Left forelimb (tissue), 1 donor: ENCODE data around the gene PRELID1.

Source experiments
- DNase-seq: peaks from one replicate; pipeline ENCODE4 v3.0.0-alpha.2; 2018; ENCODE audit warnings: low spot score

PRELID1 gene

GRCh38 chr5:177314376-177315342 is 11.1 kb downstream of the PRELID1 start:
- no peak for DNase-seq

GRCh38 chr5:177315411-177315810 is 11.8 kb downstream of the PRELID1 start:
- DNase-seq = no peak

GRCh38 chr5:177316005-177316404 is 12.4 kb downstream of the PRELID1 start:
- no peak for DNase-seq

- DNase-seq = no peak
Observed at GRCh38 chr5:177317959-177318377, 14.4 kb downstream of the PRELID1 start.

- DNase-seq = no peak
Observed at GRCh38 chr5:177319913-177320588, 16.5 kb downstream of the PRELID1 start.

- DNase-seq = no peak
Observed at GRCh38 chr5:177320879-177321278, 17.3 kb downstream of the PRELID1 start.

- DNase-seq = no peak
Observed at GRCh38 chr5:177325868-177326381, 22.3 kb downstream of the PRELID1 start.

GRCh38 chr5:177327539-177328522 is 24.2 kb downstream of the PRELID1 start:
- no peak for DNase-seq

- no peak for DNase-seq
Observed at GRCh38 chr5:177328545-177329231, 25.1 kb downstream of the PRELID1 start.

GRCh38 chr5:177329883-177330282 is 26.3 kb downstream of the PRELID1 start:
- no peak for DNase-seq

GRCh38 chr5:177330991-177331842 is 27.6 kb downstream of the PRELID1 start:
- no peak for DNase-seq

- DNase-seq = no peak
Observed at GRCh38 chr5:177332031-177332895, 28.7 kb downstream of the PRELID1 start.

- DNase-seq = no peak
Observed at GRCh38 chr5:177332896-177333260, 29.3 kb downstream of the PRELID1 start.

- DNase-seq = no peak
Observed at GRCh38 chr5:177333420-177334154, 30.0 kb downstream of the PRELID1 start.

GRCh38 chr5:177334155-177334551 is 30.6 kb downstream of the PRELID1 start:
- DNase-seq = no peak

- no peak for DNase-seq
Observed at GRCh38 chr5:177334781-177335700, 31.4 kb downstream of the PRELID1 start.

GRCh38 chr5:177335701-177336065 is 32.1 kb downstream of the PRELID1 start:
- no peak for DNase-seq
